ENCODE measurements around the gene CD300LB.
"Not testable (repeated sequence)": the region's sequence is repeated elsewhere in the genome, so short reads cannot be mapped to it uniquely, and the experiment has no call there.

Gene CD300LB

DNA sequence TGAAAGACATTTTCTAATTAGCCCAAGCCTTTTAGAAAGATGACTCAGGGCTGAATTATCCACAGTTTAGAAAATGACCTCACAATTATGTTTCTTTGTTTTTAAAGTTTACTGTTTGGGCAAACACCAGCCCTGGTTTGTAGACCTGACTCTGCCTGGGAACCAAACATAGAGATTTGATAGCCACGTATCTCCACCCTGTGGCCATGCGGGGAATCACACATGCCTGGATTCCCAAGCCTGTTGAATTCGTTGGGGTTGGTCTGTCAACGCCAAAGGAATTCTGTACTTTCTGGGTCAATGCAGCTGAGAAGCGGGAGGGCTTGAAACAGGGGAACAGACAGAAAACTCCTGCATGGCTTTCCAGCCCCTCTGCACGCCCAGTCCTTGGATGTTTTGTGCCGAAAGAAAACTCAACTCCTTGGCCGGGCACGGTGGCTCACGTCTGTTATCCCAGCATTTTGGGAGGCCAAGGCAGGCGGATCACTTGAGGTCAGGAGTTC, 37.9 kb downstream of the CD300LB start:
- DNase-seq (ENCODE audit: low spot score) = peak; percentile 67

GRCh38 chr17:74491626-74492025, 39.6 kb downstream of the CD300LB start:
- DNase-seq (ENCODE audit: low spot score) = no peak

- DNase-seq (ENCODE audit: low spot score) = no peak
Observed at GRCh38 chr17:74490716-74491115, 40.6 kb downstream of the CD300LB start.

- DNase-seq (ENCODE audit: low spot score) = not testable (repeated sequence)
Observed at GRCh38 chr17:74488276-74488675, 43.0 kb downstream of the CD300LB start.

GRCh38 chr17:74485841-74486240, 45.4 kb downstream of the CD300LB start:
- DNase-seq (ENCODE audit: low spot score) = no peak

GRCh38 chr17:74485022-74485743, 46.1 kb downstream of the CD300LB start:
- DNase-seq (ENCODE audit: low spot score) = no peak

DNA sequence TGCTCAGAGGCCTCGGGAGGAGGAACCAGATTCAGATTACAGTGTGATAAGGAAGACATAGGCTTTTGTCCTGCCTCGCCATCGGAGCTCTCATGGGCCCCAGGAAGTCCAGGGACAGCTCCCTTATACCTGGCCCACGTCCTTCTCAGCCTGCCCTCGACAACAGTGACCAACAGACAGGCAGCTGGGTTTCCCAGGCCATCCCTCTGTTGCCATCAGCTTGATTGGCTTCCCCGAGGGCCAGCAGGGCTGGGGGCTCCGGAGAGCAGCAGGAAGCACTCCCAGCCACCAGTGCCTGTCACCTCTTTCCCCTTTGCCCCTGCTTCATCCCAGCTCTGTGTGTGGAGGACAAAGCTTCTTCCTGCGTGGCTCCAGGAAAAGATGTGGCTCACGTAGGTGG, 47.2 kb downstream of the CD300LB start:
- DNase-seq (ENCODE audit: low spot score) = no peak

GRCh38 chr17:74481621-74482020, 49.7 kb downstream of the CD300LB start:
- DNase-seq (ENCODE audit: low spot score) = no peak

- DNase-seq (ENCODE audit: low spot score) = no peak
Observed at GRCh38 chr17:74480290-74480689, 51.0 kb downstream of the CD300LB start.

GRCh38 chr17:74478420-74479100, 52.7 kb downstream of the CD300LB start:
- DNase-seq (ENCODE audit: low spot score) = peak; percentile 62

DNA sequence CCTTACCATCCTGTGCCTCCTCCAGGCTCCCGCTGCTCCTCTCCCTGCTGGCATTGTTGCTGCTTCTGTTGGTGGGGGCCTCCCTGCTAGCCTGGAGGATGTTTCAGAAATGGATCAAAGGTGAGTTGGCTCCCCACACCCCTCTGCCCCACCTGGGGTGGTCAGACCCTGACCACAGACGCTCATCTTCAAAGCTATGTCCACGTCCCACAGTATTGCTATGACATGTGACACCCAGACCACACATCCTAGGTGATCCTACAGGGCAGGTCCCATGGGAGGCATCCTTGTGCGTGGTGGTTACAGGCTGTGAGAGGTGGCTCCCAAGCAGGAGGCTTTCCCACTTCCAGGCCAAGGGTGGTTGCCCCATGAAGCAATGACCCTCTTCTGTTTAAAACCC, 53.9 kb downstream of the CD300LB start:
- DNase-seq (ENCODE audit: low spot score) = no peak

GRCh38 chr17:74475189-74475588, 56.1 kb downstream of the CD300LB start:
- DNase-seq (ENCODE audit: low spot score) = no peak

GRCh38 chr17:74474043-74474792, 57.1 kb downstream of the CD300LB start:
- DNase-seq (ENCODE audit: low spot score) = no peak

DNA sequence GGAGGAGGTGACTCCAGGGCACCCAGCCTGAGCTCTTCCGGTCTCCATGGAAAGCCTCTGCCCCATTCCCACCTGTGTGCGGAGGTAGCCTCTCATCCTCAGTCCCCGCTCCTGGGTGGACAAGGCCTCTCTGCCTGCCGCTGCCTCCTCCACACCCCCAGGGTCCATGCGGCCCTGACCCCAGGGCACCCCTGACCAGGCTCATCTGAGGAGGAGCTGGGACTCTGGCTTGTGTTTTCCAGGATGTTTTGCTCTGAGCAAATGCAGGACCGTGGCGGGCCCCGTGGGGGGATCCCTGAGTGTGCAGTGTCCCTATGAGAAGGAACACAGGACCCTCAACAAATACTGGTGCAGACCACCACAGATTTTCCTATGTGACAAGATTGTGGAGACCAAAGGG, 58.0 kb downstream of the CD300LB start:
- no peak for DNase-seq (ENCODE audit: low spot score)

- no peak for DNase-seq (ENCODE audit: low spot score)
Observed at GRCh38 chr17:74472890-74473289, 58.4 kb downstream of the CD300LB start.

DNA sequence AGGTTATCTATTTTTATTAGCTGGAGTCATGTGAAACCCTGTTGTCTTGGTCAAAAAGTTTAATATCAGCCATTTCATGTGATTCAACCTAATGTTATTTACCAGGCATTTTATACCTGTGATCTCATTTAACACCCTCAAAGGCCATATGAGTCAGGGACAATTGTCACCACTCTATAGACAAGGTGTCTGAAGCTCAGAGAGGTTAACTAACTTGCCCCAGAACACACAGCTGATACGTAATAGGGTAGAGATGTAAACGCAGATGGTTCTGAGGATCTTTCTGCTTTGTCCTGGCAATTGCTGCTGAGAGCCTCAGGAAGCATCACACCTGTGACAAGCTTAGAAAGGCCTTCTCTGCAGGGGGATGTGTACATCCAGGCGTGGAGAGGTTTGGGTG, 59.9 kb downstream of the CD300LB start:
- DNase-seq (ENCODE audit: low spot score) = no peak
